Colonic mucosa (tissue), 4 donors: ENCODE data around the gene SLC38A10. TPM values are rescaled to one million over a fixed set of nuclear protein-coding genes. Genes with fewer than 3 reads are reported as not detected.
A peak's percentile ranks its signal among the peaks of the same experiment; 100 is the strongest.

Experiments
- DNase-seq: peaks from one replicate; pipeline ENCODE4 v3.0.0-alpha.2; 2020
- H3K27ac ChIP-seq: fragments of 200-600 bp; one replicate; pipeline ENCODE4 v1.8.0; 2021
- H3K27me3 ChIP-seq: fragments of 200-600 bp; one replicate; pipeline ENCODE4 v1.8.0; 2021
- H3K36me3 ChIP-seq: fragments of 200-600 bp; one replicate; pipeline ENCODE4 v1.8.0; 2021
- H3K4me1 ChIP-seq: fragments of 200-600 bp; one replicate; pipeline ENCODE4 v1.8.0; 2021; ENCODE audit warnings: mild to moderate bottlenecking
- H3K4me3 ChIP-seq: fragments of 200-600 bp; one replicate; pipeline ENCODE4 v1.8.0; 2021
- H3K9ac ChIP-seq, 2 donors: one replicate each; pipeline ENCODE4 v1.7.0; 2013; ENCODE audit warnings: control low read depth in 2 of 2, low read depth in 2 of 2, low read length in 2 of 2
- H3K9me3 ChIP-seq: fragments of 200-600 bp; one replicate; pipeline ENCODE4 v1.8.0; 2021
- intact Hi-C: fragments of 100-400 bp; cut with DNase I; formaldehyde crosslinking; loops from one replicate; pipeline ENCODE4 v1.14.1; 2022
- total RNA-seq, 2 donors: library from RNA; stranded (reverse); fragmentation: NEBNext Ultra II Directional in 1 of 2; extraction: Animal tissue kit (Norgen Biotek cat#: 25700) in 1 of 2; gene quantifications; one replicate each; pipeline ENCODE4 v1.2.1, GENCODE V29; 2021
- TF ChIP-seq, protein P1 (sequence below): fragments of 200-600 bp; IDR thresholded peaks from one replicate; pipeline ENCODE4 v1.8.0; 2022; ENCODE audit warnings: antibody characterized with exemption, mild to moderate bottlenecking
- donor health status: healthy.
- donor health status: DM: no; HTN: no; CAD: no.
- donor health status: DM: no; HTN: no; CAD: no.

Gene SLC38A10
- total RNA-seq, 2 donors from 2014 or later, result 67.5 to 139 TPM

DNA sequence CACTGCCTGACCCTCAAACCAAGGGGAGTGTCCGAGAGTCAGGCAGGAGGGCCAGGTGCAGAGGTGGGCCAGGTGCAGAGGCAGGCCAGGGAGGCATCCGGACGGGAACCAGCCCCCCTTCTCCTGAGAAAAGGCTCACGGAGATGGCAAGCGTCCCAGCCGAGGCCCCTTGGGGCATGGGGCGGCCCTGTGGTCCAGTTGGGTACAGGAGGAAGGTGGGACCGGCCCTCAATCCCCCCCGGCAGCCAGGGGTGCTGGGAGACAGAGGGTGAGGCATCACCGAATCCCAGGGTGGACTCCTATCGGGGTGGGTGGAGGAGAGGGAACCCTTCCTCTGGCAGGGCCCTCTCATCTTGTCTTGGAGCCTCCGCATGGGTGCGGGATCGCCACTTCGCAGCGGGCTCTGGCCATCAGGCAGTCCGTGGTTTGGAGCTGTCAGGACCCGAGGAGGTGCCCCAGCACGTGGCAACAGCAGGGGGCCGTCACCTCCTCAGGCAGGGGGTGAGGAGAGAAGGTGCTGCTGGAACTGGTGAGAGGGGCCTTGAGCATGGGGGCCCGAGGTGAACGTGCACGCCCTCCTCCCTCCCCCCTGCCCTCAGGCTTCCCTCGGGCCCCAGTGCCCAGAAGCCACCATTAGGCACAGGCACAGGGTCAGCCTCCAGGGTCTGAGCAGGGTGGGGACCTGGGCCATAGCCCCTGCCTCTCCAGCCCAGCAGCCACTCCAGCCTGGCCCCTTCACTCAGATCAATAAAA lies 38.7 kb upstream of the SLC38A10 start:
- H3K4me3 ChIP-seq, result no peak overlapping the region
- no peak for DNase-seq
- peaks cover 35% of the 10 kb centered on the region for H3K4me1 ChIP-seq
- H3K27ac ChIP-seq, result no peak overlapping the region
- no peaks in the 10 kb centered on the region for H3K9me3 ChIP-seq
- TF ChIP-seq, protein P1, sequence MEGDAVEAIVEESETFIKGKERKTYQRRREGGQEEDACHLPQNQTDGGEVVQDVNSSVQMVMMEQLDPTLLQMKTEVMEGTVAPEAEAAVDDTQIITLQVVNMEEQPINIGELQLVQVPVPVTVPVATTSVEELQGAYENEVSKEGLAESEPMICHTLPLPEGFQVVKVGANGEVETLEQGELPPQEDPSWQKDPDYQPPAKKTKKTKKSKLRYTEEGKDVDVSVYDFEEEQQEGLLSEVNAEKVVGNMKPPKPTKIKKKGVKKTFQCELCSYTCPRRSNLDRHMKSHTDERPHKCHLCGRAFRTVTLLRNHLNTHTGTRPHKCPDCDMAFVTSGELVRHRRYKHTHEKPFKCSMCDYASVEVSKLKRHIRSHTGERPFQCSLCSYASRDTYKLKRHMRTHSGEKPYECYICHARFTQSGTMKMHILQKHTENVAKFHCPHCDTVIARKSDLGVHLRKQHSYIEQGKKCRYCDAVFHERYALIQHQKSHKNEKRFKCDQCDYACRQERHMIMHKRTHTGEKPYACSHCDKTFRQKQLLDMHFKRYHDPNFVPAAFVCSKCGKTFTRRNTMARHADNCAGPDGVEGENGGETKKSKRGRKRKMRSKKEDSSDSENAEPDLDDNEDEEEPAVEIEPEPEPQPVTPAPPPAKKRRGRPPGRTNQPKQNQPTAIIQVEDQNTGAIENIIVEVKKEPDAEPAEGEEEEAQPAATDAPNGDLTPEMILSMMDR, result no peak
- intact Hi-C loops, result no loop called here
- H3K9ac ChIP-seq, result no peak overlapping the region
- no peaks in the 10 kb centered on the region for H3K36me3 ChIP-seq
- H3K27me3 ChIP-seq, result no peaks in the 10 kb centered on the region

DNA sequence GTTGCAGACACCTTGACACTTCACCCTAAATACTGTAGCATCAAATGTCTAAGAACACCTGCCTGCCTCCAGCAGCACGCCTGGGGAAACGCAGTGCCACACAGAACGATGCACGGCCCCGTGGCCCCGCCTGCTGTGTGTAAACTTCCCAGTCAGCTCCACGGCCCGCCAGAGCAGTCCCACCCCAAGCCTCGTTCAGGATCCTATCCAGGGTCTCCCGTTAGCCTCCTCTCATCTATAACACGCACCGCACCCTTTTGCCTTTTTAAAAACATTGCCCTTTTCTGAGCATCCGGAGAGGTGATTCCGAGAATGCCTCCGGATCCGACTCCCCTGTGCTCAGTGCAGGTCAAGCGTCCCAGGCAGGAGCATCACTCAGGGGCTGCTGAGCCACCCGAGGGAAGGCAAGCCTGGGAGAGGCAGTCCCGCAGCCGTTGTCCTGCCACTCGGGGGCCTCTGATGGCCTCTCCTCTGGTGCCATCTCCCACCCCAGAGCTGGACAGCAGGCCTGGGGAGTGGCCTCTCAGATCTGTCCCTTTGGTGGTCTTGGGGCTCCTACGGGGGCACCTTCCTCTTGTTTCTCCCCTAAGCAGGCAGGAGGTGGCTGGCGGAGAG lies 37.9 kb upstream of the SLC38A10 start:
- Histone ChIP-seq H3K9ac (no peak overlapping the region), H3K27me3 (no peaks in the 10 kb centered on the region), H3K27ac (no peak overlapping the region), H3K4me1 (peaks cover 35% of the 10 kb centered on the region), H3K9me3 (no peaks in the 10 kb centered on the region), H3K36me3 (no peaks in the 10 kb centered on the region), H3K4me3 (no peak overlapping the region)
- DNase-seq, result no peak
- TF ChIP-seq, protein P1, result no peak
- intact Hi-C loops, result no loop called here

DNA sequence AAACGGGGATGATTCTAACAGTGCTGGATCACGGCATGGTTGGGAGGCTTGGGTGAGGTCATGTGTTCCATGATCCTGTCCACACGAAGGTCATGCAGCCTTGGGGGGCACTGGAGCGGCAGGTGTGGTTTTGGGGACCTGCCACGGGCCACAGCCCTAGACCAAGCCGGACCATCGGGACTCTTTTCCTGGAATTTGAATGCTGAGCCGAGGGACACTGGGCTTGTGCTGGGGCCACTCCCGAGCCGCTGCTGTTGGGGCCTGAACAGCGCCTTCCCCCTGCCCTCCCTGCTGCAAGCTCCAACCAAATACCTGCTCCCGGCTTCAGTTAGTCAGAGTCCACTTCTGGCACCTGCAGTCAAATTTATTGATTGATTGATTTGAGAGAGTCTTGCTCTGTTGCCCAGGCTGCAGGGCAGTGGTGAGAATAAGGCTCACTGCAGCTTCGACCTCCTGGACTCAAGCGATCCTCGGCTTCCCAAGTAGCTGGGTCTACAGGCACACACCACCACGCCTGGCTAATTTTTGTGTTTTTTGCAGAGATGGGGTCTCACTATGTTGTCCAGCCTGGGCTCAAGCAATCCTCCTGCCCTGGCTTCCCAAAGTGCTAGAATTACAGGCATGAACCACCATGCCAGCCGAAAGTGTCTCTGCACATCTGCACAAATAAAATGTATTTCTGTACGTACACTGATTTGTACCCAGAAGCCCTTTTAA lies 37.2 kb upstream of the SLC38A10 start:
- H3K9ac ChIP-seq, result no peak overlapping the region
- no peak overlapping the region for H3K27ac ChIP-seq
- H3K27me3 ChIP-seq, result no peaks in the 10 kb centered on the region
- no peaks in the 10 kb centered on the region for H3K9me3 ChIP-seq
- H3K4me3 ChIP-seq, result no peak overlapping the region
- DNase-seq, result no peak
- no peaks in the 10 kb centered on the region for H3K36me3 ChIP-seq
- intact Hi-C loops, result no loop called here
- TF ChIP-seq, protein P1, result no peak
- H3K4me1 ChIP-seq, result peaks cover 30% of the 10 kb centered on the region

DNA sequence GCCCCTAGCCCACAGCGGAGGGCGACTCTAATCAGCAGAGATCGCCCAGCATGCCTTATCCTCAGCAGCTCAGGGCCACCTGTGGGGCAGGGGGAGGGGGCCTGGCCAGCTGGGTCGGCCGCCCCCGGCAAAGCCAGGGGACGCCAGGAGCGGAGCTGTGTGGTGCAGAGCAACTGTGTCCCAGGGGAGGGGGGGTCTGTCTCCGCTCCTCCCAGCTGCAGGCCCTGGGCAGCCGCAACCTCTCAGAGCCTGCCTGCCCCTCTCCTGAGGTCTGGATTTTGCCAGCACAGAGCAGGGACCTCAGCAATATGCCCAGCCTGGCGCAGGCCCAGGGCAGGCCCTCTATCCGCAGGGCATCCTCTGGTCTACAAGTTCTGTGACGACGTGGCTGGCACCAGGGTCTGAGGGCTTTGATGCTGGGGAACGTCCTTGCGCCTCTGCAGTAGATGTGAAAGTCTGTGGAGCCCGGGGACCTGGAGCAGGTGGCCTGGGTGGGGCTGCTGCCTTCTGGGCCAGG lies 36.5 kb upstream of the SLC38A10 start:
- no peak overlapping the region for H3K9ac ChIP-seq
- no peaks in the 10 kb centered on the region for H3K27me3 ChIP-seq
- intact Hi-C loops, result no loop called here
- no peaks in the 10 kb centered on the region for H3K36me3 ChIP-seq
- peaks cover 26% of the 10 kb centered on the region for H3K4me1 ChIP-seq
- no peak for DNase-seq
- no peaks in the 10 kb centered on the region for H3K9me3 ChIP-seq
- TF ChIP-seq, protein P1, result no peak
- no peak overlapping the region for H3K27ac ChIP-seq
- no peak overlapping the region for H3K4me3 ChIP-seq

GRCh38 chr17:81330884-81331245 lies 35.8 kb upstream of the SLC38A10 start:
- H3K4me3 ChIP-seq, result no peak overlapping the region
- TF ChIP-seq, protein P1, result no peak
- intact Hi-C loops, result no loop called here
- H3K36me3 ChIP-seq, result no peaks in the 10 kb centered on the region
- H3K4me1 ChIP-seq, result peaks cover 25% of the 10 kb centered on the region
- peak overlapping the region in 1 of 2 donors; percentile 71 for H3K9ac ChIP-seq
- DNase-seq, result no peak
- H3K9me3 ChIP-seq, result no peaks in the 10 kb centered on the region
- H3K27ac ChIP-seq, result no peak overlapping the region
- H3K27me3 ChIP-seq, result no peaks in the 10 kb centered on the region
